Heart right ventricle (tissue), 16 donors: ENCODE data around the gene ADCY4. TPM values are rescaled to one million over a fixed set of nuclear protein-coding genes. Genes with fewer than 3 reads are reported as not detected.

Source experiments
- ATAC-seq, 8 donors: fragments of 200-7000 bp; cut with Tn5 transposase; one replicate each; pipeline ENCODE4 v1.9.1; 2020; ENCODE audit warnings: mild to moderate bottlenecking in 8 of 8, moderate library complexity in 8 of 8, moderate number of reproducible peaks in 1 of 8
- DNase-seq, 2 donors: peaks; one replicate each; pipeline ENCODE4 v3.0.0-alpha.2; 2020
- H3K27ac ChIP-seq, 10 donors: fragments of 200-600 bp; sonication (generic) in 2 of 10; one replicate each; pipeline versions ENCODE4 v1.5.0 to v1.8.0; 2020 to 2022; ENCODE audit warnings: mild to moderate bottlenecking in 3 of 10
- H3K27me3 ChIP-seq, 7 donors: fragments of 200-600 bp; one replicate each; pipeline ENCODE4 v1.8.0; 2021 to 2022; ENCODE audit warnings: mild to moderate bottlenecking in 2 of 7
- H3K36me3 ChIP-seq, 9 donors: fragments of 200-600 bp; sonication (generic) in 1 of 9; one replicate each; pipeline versions ENCODE4 v1.5.0 to v1.8.0; 2020 to 2022; ENCODE audit warnings: mild to moderate bottlenecking in 2 of 9
- H3K4me1 ChIP-seq, 9 donors: fragments of 200-600 bp; sonication (generic) in 1 of 9; one replicate each; pipeline versions ENCODE4 v1.5.0 to v1.8.0; 2020 to 2022; ENCODE audit warnings: mild to moderate bottlenecking in 4 of 9
- H3K4me3 ChIP-seq, 10 donors: fragments of 200-600 bp; sonication (generic) in 2 of 10; one replicate each; pipeline versions ENCODE4 v1.5.0 to v1.8.0; 2020 to 2022; ENCODE audit warnings: mild to moderate bottlenecking in 7 of 10, moderate library complexity in 2 of 10
- H3K9me3 ChIP-seq, 11 donors: fragments of 200-600 bp in 10 of 11; sonication (generic) in 2 of 11; one replicate each; pipeline versions ENCODE4 v1.5.0 to v1.8.0; 2013 to 2022; ENCODE audit warnings: mild to moderate bottlenecking in 2 of 11, control low read depth in 1 of 11, moderate library complexity in 1 of 11
- WGBS, 2 donors: extraction: QIAGEN DNeasy Blood & Tissue Kit; methylation state at CpG; one replicate each; pipeline ENCODE4 v1.1.7; 2013; ENCODE audit warnings: inconsistent platforms in 1 of 2; 5-methylcytosine and 5-hydroxymethylcytosine counted together
- intact Hi-C, 10 donors: fragments of 100-400 bp; cut with DNase I; formaldehyde crosslinking; loops; one replicate each; pipeline versions ENCODE4 v1.11.1 to v1.14.2; 2022
- polyA plus RNA-seq, 2 donors: library from polyadenylated mRNA; stranded (reverse); fragments of 200-250 nt; gene quantifications; one replicate each; pipeline ENCODE4 v1.2.3, GENCODE V29; 2013
- total RNA-seq, 10 donors: library from RNA; stranded (reverse); fragmentation: NEBNext Ultra II Directional in 3 of 10; extraction: Animal tissue kit (Norgen Biotek cat#: 25700) in 3 of 10; gene quantifications; one replicate each; pipeline versions ENCODE4 v1.2.1 to v1.2.4, GENCODE V29; 2021 to 2023
- TF ChIP-seq, protein P1 (sequence below), 9 donors: fragments of 200-600 bp; sonication (generic) in 2 of 9; IDR thresholded peaks; one replicate each; pipeline versions ENCODE4 v1.5.0 to v1.8.0; 2021 to 2022; ENCODE audit warnings: antibody characterized with exemption in 9 of 9, mild to moderate bottlenecking in 5 of 9, moderate library complexity in 1 of 9
- donor health status: Arrhythmogenic right ventricular cardiomyopathy.
- donor health status: ischemic (EF 13 %, LVEDD 7.1; RV severe dilation, severe dysfunction).
- donor health status: healthy with polysubstance abuse.
- donor health status: DM: no; HTN: yes; CAD: no.
- donor health status: DM: no; HTN: no; CAD: no.
- donor health status: ischemic (EF 25% LVEDD 6.9; RV normal size, moderate dysfunction).
- donor health status: ischemic (EF 25% LVEDD 5.7; RV mildly dilated, moderate dysfunction).
- donor health status: healthy.
- donor health status: DM: yes; HTN: yes; CAD: no.
- donor health status: Ischemic cardiomyopathy.
- donor health status: ischemic (EF 35%, LVEDD 5.7; RV mildly dilated, moderate dysfunction).
- donor health status: nonischemic (EF 11% LVEDD 7.7; RV severe dilation, severe dysfunction).
- donor health status: DM: yes; HTN: yes; CAD: no.
- donor health status: PGD.
- donor health status: ischemic (EF 29% LVEDD 5.4; RV normal size, mild dysfunction).
- donor health status: nonischemic (EF 23%, LVEDD 6.1; RV moderate dilation, normal function).

ADCY4 gene
- total and polyA plus RNA-seq, 12 donors = 17.4 to 104 (median 23.4) TPM

DNA sequence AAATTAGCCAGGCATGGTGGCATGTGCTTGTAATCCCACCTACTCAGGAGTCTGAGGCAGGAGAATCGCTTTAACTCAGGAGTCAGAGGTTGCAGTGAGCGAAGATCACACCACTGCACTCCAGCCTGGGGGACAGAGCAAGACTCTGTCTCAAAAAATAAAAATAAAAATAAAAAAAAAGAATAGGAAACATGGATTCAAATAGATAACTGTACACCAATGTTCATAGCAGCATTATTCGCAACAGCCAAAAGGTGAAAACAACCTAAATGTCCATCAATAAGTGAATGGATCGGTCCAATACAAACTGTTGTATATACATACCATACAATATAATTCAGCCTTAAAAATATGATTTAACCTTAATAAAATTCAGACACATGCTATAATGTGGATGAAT, 8.0 kb upstream of the ADCY4 start:
- ATAC-seq (no peak), DNase-seq (no peak)
- Histone ChIP-seq H3K4me3 (no peak overlapping the region), H3K27ac (no peak overlapping the region), H3K9me3 (no peaks in the 10 kb centered on the region), H3K27me3 (peaks cover 0 to 24% (median 8%) of the 10 kb centered on the region in 7 donors), H3K36me3 (peaks cover 0 to 7% (median 0%) of the 10 kb centered on the region in 9 donors), H3K4me1 (peaks cover 0 to 38% (median 22%) of the 10 kb centered on the region in 9 donors)
- TF ChIP-seq, protein P1, sequence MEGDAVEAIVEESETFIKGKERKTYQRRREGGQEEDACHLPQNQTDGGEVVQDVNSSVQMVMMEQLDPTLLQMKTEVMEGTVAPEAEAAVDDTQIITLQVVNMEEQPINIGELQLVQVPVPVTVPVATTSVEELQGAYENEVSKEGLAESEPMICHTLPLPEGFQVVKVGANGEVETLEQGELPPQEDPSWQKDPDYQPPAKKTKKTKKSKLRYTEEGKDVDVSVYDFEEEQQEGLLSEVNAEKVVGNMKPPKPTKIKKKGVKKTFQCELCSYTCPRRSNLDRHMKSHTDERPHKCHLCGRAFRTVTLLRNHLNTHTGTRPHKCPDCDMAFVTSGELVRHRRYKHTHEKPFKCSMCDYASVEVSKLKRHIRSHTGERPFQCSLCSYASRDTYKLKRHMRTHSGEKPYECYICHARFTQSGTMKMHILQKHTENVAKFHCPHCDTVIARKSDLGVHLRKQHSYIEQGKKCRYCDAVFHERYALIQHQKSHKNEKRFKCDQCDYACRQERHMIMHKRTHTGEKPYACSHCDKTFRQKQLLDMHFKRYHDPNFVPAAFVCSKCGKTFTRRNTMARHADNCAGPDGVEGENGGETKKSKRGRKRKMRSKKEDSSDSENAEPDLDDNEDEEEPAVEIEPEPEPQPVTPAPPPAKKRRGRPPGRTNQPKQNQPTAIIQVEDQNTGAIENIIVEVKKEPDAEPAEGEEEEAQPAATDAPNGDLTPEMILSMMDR (IDR thresholded peaks at IDR 0.05) = no peak
- intact Hi-C loops = no loop called here
- 94 to 99% methylated on average over 4 of the region's 4 CpGs for WGBS, 2 donors

DNA sequence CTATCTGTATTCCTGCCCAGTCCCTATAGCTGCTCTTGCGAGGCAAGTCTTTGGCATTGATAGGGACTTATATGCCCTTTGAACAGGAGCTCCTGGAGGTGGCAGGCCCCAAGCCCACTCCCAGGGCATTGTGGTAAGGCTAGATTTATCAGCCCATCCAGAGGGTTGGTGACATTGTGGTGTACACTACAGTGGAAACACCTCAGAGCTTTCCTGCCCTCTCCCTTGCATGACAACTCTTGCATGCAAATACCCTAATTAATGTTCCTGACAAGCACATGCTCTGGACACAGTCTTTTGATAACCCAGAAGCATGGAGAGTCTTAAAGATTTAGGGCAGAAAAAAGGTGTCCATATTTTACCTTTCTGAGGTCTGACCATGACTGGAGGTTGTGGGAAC, 5.7 kb upstream of the ADCY4 start:
- Histone ChIP-seq H3K36me3 (peaks cover 0 to 26% (median 0%) of the 10 kb centered on the region in 9 donors), H3K9me3 (no peaks in the 10 kb centered on the region), H3K4me1 (peaks cover 6 to 37% (median 21%) of the 10 kb centered on the region in 9 donors), H3K27me3 (peaks cover 0 to 32% (median 10%) of the 10 kb centered on the region in 7 donors), H3K27ac (peak overlapping the region in 1 of 10 donors; percentile 64), H3K4me3 (no peak overlapping the region)
- TF ChIP-seq, protein P1 (IDR thresholded peaks at IDR 0.05) = no peak
- WGBS, 2 donors = 94 to 98% methylated on average over 1 of the region's 1 CpG
- intact Hi-C loops = no loop called here
- no peak for ATAC-seq
- no peak for DNase-seq

DNA sequence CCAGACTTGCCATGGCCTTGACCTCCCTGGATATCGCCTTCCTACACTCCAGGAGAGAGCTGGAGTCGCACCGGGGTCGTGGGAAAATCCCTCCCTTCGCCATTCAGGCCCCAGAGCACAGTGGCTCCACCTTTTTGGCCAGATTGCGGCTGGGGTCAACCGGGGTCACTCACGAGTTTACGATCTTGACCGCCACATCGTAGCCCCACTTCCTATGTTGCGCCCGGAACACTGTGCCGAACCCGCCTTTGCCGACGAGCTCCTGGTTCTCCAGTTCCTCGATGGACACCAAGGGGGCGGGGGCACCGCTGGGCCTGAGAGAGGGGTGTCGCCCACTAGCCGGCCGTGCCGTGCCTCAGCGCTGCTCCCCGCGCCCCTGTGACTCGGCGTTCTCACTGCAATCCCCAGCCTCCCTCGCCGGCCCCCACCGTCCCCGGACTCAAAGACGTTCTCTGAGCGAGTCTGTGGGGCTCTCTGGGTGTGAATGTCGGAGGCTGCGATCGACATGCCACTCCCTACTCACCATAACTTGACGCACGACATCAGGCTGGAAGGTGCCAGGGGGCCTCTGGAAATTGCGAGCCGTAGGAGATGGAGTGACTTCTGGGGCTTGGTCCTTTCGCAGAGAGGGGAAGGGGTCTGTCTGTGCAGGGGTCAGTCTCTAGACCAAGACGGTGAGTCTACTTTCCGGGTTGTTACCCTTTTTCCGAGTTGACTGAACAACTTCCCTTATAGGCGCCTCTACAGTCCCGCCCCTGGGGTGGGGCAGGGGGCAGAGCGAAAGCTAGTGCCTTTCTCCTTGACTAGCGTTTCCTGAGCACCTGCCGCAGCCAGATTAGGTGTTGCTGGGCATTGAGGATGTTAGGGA, 4.6 kb upstream of the ADCY4 start, which contains the start of gene RIPK3:
Gene RIPK3, minus strand, starts transcription at position 708 of the 868 bp plus-strand sequence. Its CDS starts 165 bp downstream, at position 543.
- Histone ChIP-seq H3K27me3 (peaks cover 0 to 42% (median 20%) of the 10 kb centered on the region in 7 donors), H3K4me3 (peak within 1 kb of the TSS; percentile 16 to 67 (median 54)), H3K27ac (peak within 1 kb of the TSS in 9 of 10 donors; percentile 13 to 91 (median 64)), H3K4me1 (peaks cover 6 to 48% (median 29%) of the 10 kb centered on the region in 9 donors), H3K36me3 (peaks cover 0 to 26% (median 0%) of the 10 kb centered on the region in 9 donors), H3K9me3 (no peaks in the 10 kb centered on the region)
- peak; percentile 52 to 56 for DNase-seq
- WGBS, 2 donors = 14 to 16% methylated on average over 51 of the region's 51 CpGs
- TF ChIP-seq, protein P1 (IDR thresholded peaks at IDR 0.05) = no peak
- intact Hi-C loops = no loop called here
- peak; percentile 20 to 65 (median 54) for ATAC-seq

DNA sequence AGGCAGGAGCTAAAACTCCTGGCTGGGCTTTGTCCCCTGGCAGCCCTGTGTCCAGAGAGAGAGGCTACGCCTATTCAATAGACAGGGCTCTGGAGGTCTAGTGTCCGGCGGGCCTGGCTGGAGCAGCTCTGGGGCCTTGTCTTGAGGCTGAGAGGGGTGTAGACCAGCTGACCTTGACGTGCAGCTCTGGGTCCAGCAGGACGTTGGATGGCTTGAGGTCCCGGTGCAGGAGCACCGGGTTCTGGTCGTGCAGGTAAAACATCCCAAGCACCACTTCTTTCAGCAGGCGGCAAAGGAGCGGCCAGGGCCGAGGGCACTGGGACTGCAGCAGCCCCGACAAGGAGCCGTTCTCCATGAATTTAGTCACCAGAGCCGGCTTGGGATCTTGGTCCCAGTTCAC, 4.0 kb upstream of the ADCY4 start:
- Histone ChIP-seq H3K4me1 (peaks cover 8 to 54% (median 35%) of the 10 kb centered on the region in 9 donors), H3K27me3 (peaks cover 0 to 48% (median 26%) of the 10 kb centered on the region in 7 donors), H3K4me3 (peak overlapping the region; percentile 16 to 67 (median 54)), H3K36me3 (peaks cover 0 to 26% (median 0%) of the 10 kb centered on the region in 9 donors), H3K27ac (peak overlapping the region in 7 of 10 donors; percentile 13 to 91 (median 66)), H3K9me3 (no peaks in the 10 kb centered on the region)
- intact Hi-C loops = no loop called here
- WGBS, 2 donors = 68 to 75% methylated on average over 14 of the region's 14 CpGs
- TF ChIP-seq, protein P1 (IDR thresholded peaks at IDR 0.05) = no peak
- DNase-seq (no peak), ATAC-seq (no peak)
